Upper lobe of left lung (tissue), 6 donors: ENCODE results near the gene MIGA2. TPM values are rescaled to one million over a fixed set of nuclear protein-coding genes. Genes with fewer than 3 reads are reported as not detected.
A peak's percentile ranks its signal among the peaks of the same experiment; 100 is the strongest.
"Not testable (repeated sequence)": the region's sequence is repeated elsewhere in the genome, so short reads cannot be mapped to it uniquely, and the experiment has no call there.

Experiments used
- ATAC-seq, 2 donors: fragments of 200-7000 bp; cut with Tn5 transposase; one replicate each; pipeline ENCODE4 v1.9.1; 2022; ENCODE audit warnings: mild to moderate bottlenecking in 2 of 2, moderate library complexity in 2 of 2; ENCODE audit not compliant: low FRiP score in 2 of 2
- DNase-seq, 2 donors: peaks; one replicate each; pipeline ENCODE4 v3.0.0-alpha.2; 2019 to 2020
- H3K27ac ChIP-seq, 4 donors: fragments of 200-600 bp; sonication (generic); one replicate each; pipeline ENCODE4 v1.5.1; 2016 to 2019
- H3K27me3 ChIP-seq, 4 donors: fragments of 200-600 bp; sonication (generic); one replicate each; pipeline ENCODE4 v1.5.1; 2017 to 2019
- H3K36me3 ChIP-seq, 4 donors: fragments of 200-600 bp; sonication (generic); one replicate each; pipeline ENCODE4 v1.5.1; 2016 to 2019
- H3K4me1 ChIP-seq, 4 donors: fragments of 200-600 bp; sonication (generic); one replicate each; pipeline ENCODE4 v1.5.1; 2018 to 2019
- H3K4me3 ChIP-seq, 4 donors: fragments of 200-600 bp; sonication (generic); one replicate each; pipeline ENCODE4 v1.5.1; 2017 to 2019; ENCODE audit warnings: mild to moderate bottlenecking in 2 of 4, moderate library complexity in 1 of 4
- H3K9me3 ChIP-seq, 4 donors: fragments of 200-600 bp; sonication (generic); one replicate each; pipeline ENCODE4 v1.5.1; 2018 to 2019
- EP300 ChIP-seq, 4 donors: sonication (generic); formaldehyde crosslinking; IDR thresholded peaks; one replicate each; pipeline ENCODE4 v1.5.1; 2017; ENCODE audit warnings: antibody characterized with exemption in 4 of 4, control low read depth in 2 of 4
- POLR2A ChIP-seq, 4 donors: fragments of 450-650 bp; IDR thresholded peaks; one replicate each; pipeline ENCODE4 v1.5.1; 2016 to 2017; ENCODE audit warnings: antibody characterized with exemption in 4 of 4, mild to moderate bottlenecking in 2 of 4
- POLR2AphosphoS5 ChIP-seq, 2 donors: sonication (generic); formaldehyde crosslinking; IDR thresholded peaks; one replicate each; pipeline ENCODE4 v1.5.1; 2017; ENCODE audit warnings: antibody characterized with exemption in 2 of 2
- WGBS, 2 donors: methylation state at CpG; one replicate each; pipeline ENCODE4 v1.1.5; 2017 to 2018; 5-methylcytosine and 5-hydroxymethylcytosine counted together
- total RNA-seq, 6 donors: library from RNA; depleted of rRNA in 4 of 6; stranded (reverse); fragments of >200 nt in 4 of 6; gene quantifications; one replicate each; pipeline versions ENCODE4 v1.1.0 to v1.2.1, GENCODE V29; 2016 to 2021
- TF ChIP-seq, protein P1 (sequence below), 6 experiments: fragments of 450-650 bp in 4 of 6; fragments of 200-600 bp in 2 of 6; sonication (generic) in 2 of 6; IDR thresholded peaks; one replicate each; pipeline ENCODE4 v1.5.1; 2016 to 2019; ENCODE audit warnings: antibody characterized with exemption in 6 of 6
- donor health status: DM: no; HTN: no; CAD: no; lungs with moderate emphysema.
- donor health status: DM: no; HTN: yes; CAD: no; lungs with severe emphysema.

The MIGA2 gene
- total RNA-seq, 6 donors from 2014 or later, result 18.6 to 95.3 (median 28.6) TPM

DNA sequence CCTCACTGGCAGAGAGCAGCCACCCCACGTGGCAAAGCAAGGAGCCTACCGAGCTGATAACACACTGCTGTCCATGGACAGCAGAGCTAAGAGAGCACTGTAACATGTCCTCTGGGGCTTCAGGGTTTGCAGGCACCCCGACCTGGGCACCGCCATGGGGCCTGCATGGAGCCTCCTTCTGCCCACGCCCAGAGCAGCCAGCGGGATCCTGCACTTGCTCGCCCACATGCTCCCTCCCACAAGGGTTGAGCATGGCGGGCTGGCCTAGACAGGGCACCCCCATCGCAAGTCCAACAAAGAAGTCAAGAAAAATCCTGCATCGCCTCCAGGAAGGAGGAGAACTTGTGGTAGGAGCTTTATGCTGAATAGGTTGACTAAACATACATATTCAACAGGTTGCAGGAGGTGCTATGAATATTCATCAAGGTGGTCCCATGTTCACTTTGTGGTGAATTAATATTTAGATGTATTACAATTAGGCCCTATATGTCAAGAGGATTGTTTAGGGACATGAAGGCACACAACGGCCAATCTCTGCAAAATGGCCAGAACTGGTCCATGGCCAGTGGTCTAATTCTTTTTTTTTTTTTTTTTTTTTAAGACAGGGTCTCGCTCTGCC is 3.8 kb upstream of the MIGA2 start:
- 82 to 91% methylated on average over 6 to 12 of the region's 12 CpGs for WGBS, 2 donors
- no peak for DNase-seq
- no peaks in the 10 kb centered on the region for H3K9me3 ChIP-seq
- H3K27ac ChIP-seq, result no peak overlapping the region
- H3K27me3 ChIP-seq, result no peaks in the 10 kb centered on the region
- no peaks in the 10 kb centered on the region for H3K36me3 ChIP-seq
- no peak for TF ChIP-seq EP300 (IDR thresholded peaks at IDR 0.05)
- TF ChIP-seq POLR2A (IDR thresholded peaks at IDR 0.05), result no peak
- TF ChIP-seq, protein P1, sequence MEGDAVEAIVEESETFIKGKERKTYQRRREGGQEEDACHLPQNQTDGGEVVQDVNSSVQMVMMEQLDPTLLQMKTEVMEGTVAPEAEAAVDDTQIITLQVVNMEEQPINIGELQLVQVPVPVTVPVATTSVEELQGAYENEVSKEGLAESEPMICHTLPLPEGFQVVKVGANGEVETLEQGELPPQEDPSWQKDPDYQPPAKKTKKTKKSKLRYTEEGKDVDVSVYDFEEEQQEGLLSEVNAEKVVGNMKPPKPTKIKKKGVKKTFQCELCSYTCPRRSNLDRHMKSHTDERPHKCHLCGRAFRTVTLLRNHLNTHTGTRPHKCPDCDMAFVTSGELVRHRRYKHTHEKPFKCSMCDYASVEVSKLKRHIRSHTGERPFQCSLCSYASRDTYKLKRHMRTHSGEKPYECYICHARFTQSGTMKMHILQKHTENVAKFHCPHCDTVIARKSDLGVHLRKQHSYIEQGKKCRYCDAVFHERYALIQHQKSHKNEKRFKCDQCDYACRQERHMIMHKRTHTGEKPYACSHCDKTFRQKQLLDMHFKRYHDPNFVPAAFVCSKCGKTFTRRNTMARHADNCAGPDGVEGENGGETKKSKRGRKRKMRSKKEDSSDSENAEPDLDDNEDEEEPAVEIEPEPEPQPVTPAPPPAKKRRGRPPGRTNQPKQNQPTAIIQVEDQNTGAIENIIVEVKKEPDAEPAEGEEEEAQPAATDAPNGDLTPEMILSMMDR (IDR thresholded peaks at IDR 0.05), result no peak
- no peak for TF ChIP-seq POLR2AphosphoS5 (IDR thresholded peaks at IDR 0.05)
- H3K4me3 ChIP-seq, result no peak overlapping the region
- ATAC-seq, result no peak
- H3K4me1 ChIP-seq, result peaks cover 19 to 24% (median 22%) of the 10 kb centered on the region in 4 donors

DNA sequence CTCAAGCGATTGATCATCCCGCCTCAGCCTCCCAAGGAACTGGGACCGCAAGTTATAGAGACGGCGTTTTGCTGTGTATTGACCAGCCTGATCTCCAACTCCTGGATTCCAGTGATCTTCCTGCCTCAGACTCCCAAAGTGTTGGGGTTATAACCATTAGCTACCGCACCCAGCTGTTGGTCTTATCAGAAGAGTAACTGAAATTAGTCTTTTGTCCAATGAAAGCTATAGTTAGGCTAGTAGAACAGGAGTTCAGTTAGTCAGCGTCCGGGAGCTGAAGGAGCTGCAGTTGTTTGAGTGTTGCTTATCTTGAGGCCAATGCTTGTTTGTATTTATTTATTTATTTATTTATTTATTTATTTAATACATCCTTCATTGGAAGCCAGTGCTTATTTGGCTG is 3.2 kb upstream of the MIGA2 start:
- H3K27ac ChIP-seq, result no peak overlapping the region
- no peaks in the 10 kb centered on the region for H3K9me3 ChIP-seq
- no peak overlapping the region for H3K4me3 ChIP-seq
- WGBS, 2 donors, result 92% methylated on average over 8 of the region's 8 CpGs
- H3K4me1 ChIP-seq, result peaks cover 23 to 28% (median 27%) of the 10 kb centered on the region in 4 donors
- H3K27me3 ChIP-seq, result no peaks in the 10 kb centered on the region
- ATAC-seq (no peak), DNase-seq (no peak)
- H3K36me3 ChIP-seq, result no peaks in the 10 kb centered on the region
- TF ChIP-seq, protein P1 (IDR thresholded peaks at IDR 0.05), result no peak
- TF ChIP-seq POLR2AphosphoS5 (IDR thresholded peaks at IDR 0.05) (no peak), POLR2A (IDR thresholded peaks at IDR 0.05) (no peak), EP300 (IDR thresholded peaks at IDR 0.05) (no peak)

DNA sequence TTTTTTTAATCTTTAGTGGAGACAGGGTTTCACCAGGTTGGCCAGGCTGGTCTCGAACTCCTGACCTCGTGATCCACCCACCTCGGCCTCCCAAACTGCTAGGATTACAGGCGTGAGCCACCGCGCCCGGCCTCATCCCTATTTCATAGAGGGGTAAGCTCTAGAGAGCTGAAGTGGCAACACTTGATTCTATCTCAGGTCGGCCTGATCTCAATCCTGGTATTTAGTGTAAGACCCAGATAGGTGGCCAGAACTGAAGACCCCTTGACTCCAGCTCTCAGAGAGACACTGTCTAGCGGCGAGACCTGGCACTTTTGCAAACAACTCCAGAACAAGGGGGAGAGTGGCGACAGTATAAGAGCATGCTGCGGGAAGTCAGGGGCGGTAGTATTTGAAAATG is 588 bp upstream of the MIGA2 start:
- not testable (repeated sequence) for DNase-seq, H3K36me3 ChIP-seq, H3K27me3 ChIP-seq, H3K9me3 ChIP-seq
- TF ChIP-seq, protein P1 (IDR thresholded peaks at IDR 0.05), result peak in 1 of 6 experiments; percentile 25
- Histone ChIP-seq H3K4me1 (peaks cover 19 to 26% (median 23%) of the 10 kb centered on the region in 4 donors), H3K27ac (peak overlapping the region in 3 of 4 donors; percentile 71 to 89 (median 81)), H3K4me3 (peak overlapping the region; percentile 33 to 98 (median 83))
- 38 to 48% methylated on average over 13 of the region's 13 CpGs for WGBS, 2 donors
- ATAC-seq, result peak; percentile 25 to 35

DNA sequence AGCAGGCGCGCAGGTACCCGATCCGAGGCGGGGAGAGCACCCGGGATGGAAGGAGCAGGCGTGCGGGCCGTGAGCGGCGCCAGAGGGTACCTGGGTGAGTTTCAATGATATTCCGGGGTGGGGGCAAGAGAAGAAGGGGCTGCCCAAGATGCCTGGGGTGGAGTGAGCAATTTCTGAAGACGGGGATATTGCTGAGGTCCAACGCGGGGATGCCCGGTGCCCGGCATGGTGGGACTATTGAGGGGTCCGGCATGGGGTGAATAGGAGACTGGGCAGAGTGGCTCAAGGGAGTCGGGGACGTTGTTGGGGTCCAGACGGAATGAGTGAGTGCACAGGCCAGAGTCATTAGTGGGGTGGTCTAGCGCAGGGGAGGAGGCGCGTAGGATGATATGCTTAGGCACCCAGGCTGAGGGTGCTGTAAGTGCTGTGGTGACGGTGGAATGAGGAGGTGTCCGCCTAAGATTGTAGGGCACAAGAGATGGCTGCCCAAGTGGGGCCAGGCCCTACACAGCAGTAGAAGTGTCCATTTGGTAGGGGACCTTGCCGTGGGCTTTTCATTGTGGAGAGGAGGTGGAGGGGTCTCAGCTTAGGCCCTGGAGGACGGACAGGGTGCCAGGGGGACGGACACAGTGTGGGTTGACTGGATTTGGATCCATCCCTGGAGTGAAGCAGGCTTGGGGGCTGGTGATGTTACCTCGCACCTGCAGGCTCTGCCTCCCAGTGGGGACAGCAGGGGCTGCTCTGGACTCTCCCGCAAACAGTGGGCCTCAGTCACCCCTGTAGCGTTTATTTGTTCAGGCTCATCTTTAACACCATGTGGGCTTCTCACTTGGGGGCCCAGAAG is 719 bp downstream of the MIGA2 start:
- 7 to 14% methylated on average over 27 to 32 of the region's 32 CpGs for WGBS, 2 donors
- no peaks in the 10 kb centered on the region for H3K9me3 ChIP-seq
- peak overlapping the region; percentile 54 to 89 (median 78) for H3K27ac ChIP-seq
- H3K36me3 ChIP-seq, result peaks cover 5 to 18% (median 14%) of the 10 kb centered on the region in 4 donors
- no peak for DNase-seq
- TF ChIP-seq EP300 (IDR thresholded peaks at IDR 0.05) (no peak), POLR2AphosphoS5 (IDR thresholded peaks at IDR 0.05) (no peak), POLR2A (IDR thresholded peaks at IDR 0.05) (no peak)
- TF ChIP-seq, protein P1 (IDR thresholded peaks at IDR 0.05), result no peak
- H3K4me1 ChIP-seq, result peaks cover 19 to 26% (median 23%) of the 10 kb centered on the region in 4 donors
- no peaks in the 10 kb centered on the region for H3K27me3 ChIP-seq
- H3K4me3 ChIP-seq, result peak overlapping the region; percentile 72 to 98 (median 91)
- ATAC-seq, result no peak
